ENCODE measurements around the gene EFCAB6.

The EFCAB6 gene

DNA sequence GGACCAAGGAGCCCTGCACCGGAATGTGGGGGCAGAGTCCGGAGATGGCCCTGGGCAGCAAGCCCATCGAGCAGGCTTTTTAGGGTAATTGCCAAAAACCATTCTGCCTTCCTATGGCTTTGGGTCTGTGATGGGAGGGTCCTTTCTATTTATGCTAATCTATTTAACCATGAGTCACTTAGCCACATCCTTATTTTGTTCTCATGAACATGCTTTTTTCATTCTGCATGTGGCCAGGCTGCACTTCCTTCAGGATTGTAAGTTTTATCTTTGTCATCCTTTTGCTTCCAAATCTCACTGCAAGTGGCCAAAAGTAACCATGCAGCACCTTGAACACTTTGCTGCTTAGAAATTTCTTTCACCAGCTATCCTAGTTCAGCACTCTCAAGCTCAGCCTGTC is 88.3 kb downstream of the EFCAB6 start:
- H3K9me3 Mint-ChIP-seq, result no peaks in the 10 kb centered on the region
- no peaks in the 10 kb centered on the region for H3K36me3 Mint-ChIP-seq (ENCODE audit: low read depth)
- TF ChIP-seq, protein P1, sequence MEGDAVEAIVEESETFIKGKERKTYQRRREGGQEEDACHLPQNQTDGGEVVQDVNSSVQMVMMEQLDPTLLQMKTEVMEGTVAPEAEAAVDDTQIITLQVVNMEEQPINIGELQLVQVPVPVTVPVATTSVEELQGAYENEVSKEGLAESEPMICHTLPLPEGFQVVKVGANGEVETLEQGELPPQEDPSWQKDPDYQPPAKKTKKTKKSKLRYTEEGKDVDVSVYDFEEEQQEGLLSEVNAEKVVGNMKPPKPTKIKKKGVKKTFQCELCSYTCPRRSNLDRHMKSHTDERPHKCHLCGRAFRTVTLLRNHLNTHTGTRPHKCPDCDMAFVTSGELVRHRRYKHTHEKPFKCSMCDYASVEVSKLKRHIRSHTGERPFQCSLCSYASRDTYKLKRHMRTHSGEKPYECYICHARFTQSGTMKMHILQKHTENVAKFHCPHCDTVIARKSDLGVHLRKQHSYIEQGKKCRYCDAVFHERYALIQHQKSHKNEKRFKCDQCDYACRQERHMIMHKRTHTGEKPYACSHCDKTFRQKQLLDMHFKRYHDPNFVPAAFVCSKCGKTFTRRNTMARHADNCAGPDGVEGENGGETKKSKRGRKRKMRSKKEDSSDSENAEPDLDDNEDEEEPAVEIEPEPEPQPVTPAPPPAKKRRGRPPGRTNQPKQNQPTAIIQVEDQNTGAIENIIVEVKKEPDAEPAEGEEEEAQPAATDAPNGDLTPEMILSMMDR (IDR thresholded peaks at IDR 0.05), result no peak
- H3K27ac Mint-ChIP-seq, result no peak overlapping the region
- peaks cover 12% of the 10 kb centered on the region for H3K27me3 Mint-ChIP-seq (ENCODE audit: low read depth, poor library complexity)
- no peak for DNase-seq
- H3K4me1 Mint-ChIP-seq, result no peaks in the 10 kb centered on the region
- H3K4me3 Mint-ChIP-seq, result no peak overlapping the region

DNA sequence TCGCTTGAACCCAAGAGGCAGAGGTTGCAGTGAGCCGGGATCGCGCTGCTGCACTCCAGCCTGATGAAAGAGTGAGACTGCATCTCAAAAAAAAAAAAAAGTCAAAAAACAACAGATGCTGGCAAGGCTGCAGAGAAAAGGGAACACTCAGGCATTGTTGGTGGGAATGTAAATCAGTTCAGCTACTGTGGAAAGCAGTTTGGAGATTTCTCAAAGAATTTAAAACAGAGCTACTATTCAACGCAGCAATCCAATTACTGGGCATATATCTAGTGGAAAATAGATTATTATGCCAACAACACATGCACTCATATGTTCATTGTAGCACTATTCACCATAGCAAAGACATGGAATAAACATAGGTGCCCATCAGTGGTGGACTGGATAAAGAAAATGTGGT is 89.7 kb downstream of the EFCAB6 start:
- Mint-ChIP-seq H3K4me1 (no peaks in the 10 kb centered on the region), H3K4me3 (no peak overlapping the region), H3K27me3 (ENCODE audit: low read depth, poor library complexity) (peaks cover 9% of the 10 kb centered on the region), H3K9me3 (no peaks in the 10 kb centered on the region), H3K36me3 (ENCODE audit: low read depth) (no peaks in the 10 kb centered on the region), H3K27ac (no peak overlapping the region)
- TF ChIP-seq, protein P1 (IDR thresholded peaks at IDR 0.05), result no peak
- DNase-seq, result no peak

DNA sequence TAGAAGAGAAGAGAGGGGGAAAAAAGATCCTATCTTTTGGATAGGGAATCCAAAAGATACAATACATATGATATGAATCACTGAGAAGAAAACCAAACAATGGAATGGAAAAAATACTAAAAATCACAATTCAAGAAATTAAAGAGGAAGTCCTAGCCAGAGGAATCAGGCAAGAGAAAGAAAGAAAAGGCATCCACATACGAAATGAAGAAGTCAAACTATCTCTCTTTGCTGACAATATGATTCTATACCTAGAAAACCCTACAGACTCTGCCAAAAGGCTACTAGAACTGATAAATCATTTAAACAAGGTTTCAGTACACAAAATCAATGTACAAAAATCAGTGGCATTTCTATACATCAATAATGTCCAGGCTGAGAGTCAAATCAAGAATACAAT is 91.4 kb downstream of the EFCAB6 start:
- Mint-ChIP-seq H3K4me3 (no peak overlapping the region), H3K27me3 (ENCODE audit: low read depth, poor library complexity) (peaks cover 9% of the 10 kb centered on the region), H3K4me1 (no peaks in the 10 kb centered on the region), H3K36me3 (ENCODE audit: low read depth) (no peaks in the 10 kb centered on the region), H3K9me3 (no peaks in the 10 kb centered on the region), H3K27ac (no peak overlapping the region)
- TF ChIP-seq, protein P1 (IDR thresholded peaks at IDR 0.05), result no peak
- no peak for DNase-seq

DNA sequence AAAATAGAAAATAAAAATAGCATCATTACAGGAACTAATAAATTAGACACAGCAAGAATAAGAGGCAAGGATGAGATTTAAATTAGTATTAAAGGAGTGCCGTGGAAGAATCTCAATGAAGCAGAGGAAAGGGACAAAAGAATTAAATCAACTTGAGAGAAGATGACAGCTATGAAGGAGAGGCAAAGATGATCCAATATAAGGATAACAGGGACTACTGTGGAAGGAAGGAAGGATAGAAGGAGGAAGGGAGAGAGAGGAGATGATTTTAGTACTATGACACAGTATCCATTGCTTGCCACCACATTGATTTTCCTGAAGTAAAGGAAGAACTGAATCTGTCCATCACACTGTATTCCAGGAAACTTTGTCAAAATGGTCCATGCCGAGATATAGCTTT is 98.0 kb downstream of the EFCAB6 start:
- Mint-ChIP-seq H3K4me1 (no peaks in the 10 kb centered on the region), H3K36me3 (ENCODE audit: low read depth) (peaks cover 9% of the 10 kb centered on the region), H3K4me3 (no peak overlapping the region), H3K9me3 (peaks cover 9% of the 10 kb centered on the region), H3K27ac (no peak overlapping the region), H3K27me3 (ENCODE audit: low read depth, poor library complexity) (no peaks in the 10 kb centered on the region)
- DNase-seq, result no peak
- TF ChIP-seq, protein P1 (IDR thresholded peaks at IDR 0.05), result no peak

DNA sequence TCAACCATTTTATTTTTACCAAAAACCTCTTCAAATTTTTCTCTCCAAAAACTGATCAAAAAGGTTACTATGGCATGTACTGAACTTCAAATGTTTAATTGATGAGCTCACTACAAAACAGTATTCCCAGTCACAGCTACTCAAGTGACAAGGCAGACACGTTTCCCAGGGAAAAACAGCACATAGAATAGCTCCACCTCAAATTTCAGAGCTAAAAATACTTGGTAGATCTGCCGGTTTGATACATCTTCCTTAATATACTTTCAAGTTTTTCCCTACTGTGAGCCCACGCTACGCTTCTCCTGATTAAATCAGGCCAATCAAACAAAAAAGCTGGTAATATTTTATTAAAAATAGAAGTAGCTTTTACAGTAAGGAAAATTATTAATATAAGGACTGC is 100.4 kb downstream of the EFCAB6 start:
- Mint-ChIP-seq H3K27ac (no peak overlapping the region), H3K9me3 (peaks cover 9% of the 10 kb centered on the region), H3K4me1 (peaks cover 9% of the 10 kb centered on the region), H3K4me3 (no peak overlapping the region), H3K36me3 (ENCODE audit: low read depth) (peaks cover 9% of the 10 kb centered on the region), H3K27me3 (ENCODE audit: low read depth, poor library complexity) (no peaks in the 10 kb centered on the region)
- no peak for DNase-seq
- TF ChIP-seq, protein P1 (IDR thresholded peaks at IDR 0.05), result no peak

DNA sequence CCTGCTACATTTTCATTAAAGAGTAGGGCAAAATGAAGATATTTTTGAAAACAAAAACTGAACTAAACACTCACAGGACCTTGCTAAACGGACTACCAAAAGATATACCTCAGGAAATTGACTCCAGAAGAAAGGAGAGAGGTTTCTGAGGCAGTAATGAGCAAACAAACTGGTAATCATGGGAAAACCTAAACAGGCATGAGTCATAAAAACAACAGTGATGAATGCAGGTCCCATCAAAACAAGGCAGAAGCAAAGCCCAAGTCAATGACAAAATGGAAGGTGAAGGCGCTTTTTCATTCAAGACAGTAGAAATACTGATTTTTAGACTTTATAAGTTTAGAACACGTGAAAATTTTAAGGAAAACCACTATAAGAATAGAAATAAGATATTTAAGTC is 104.5 kb downstream of the EFCAB6 start:
- no peak overlapping the region for H3K27ac Mint-ChIP-seq

More for the DNA sequence above, 104.5 kb downstream of the EFCAB6 start:
- TF ChIP-seq, protein P1 (IDR thresholded peaks at IDR 0.05), result no peak
- Mint-ChIP-seq H3K9me3 (peaks cover 32% of the 10 kb centered on the region), H3K4me1 (peaks cover 9% of the 10 kb centered on the region), H3K27me3 (ENCODE audit: low read depth, poor library complexity) (no peaks in the 10 kb centered on the region), H3K4me3 (no peak overlapping the region), H3K36me3 (ENCODE audit: low read depth) (peaks cover 27% of the 10 kb centered on the region)
- DNase-seq, result no peak

All from nephron progenitor cell (in vitro differentiated cells).